GM18520 (cell line): Measurements from ENCODE around the gene CASZ1.

Experiments used
- ATAC-seq: cut with Tn5 transposase; IDR thresholded peaks from one replicate; pipeline ENCODE4 v1.9.1; 2021; ENCODE audit not compliant: unreplicated experiment

CASZ1 gene

DNA sequence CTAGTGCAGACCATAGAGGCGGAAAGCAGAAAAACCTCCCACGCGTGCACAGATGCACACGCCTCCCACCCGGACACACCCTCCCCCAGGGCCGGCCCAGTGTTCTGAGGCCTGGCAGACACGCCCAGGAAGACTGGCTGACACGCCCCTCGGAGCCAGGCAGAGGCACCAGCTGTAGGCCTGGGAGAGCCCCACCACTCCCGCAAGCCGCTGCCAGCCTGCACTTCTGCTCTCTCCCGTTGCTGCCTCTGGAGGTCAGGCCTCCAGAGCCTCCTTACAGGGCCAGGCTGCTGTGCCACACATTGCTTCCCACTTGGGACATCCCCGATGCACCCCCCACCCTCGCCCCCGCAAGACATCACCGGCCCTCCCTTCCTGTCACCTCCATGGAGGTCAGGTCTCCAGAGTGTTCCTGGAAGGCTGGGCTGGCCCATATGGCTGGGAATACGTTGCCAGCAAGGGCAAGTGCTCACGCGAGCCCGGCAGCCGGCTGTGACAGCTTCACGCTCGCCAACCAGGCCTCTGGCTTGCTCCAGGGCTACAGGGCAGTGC, 40.4 kb downstream of the CASZ1 start:
- ATAC-seq, result no peak

DNA sequence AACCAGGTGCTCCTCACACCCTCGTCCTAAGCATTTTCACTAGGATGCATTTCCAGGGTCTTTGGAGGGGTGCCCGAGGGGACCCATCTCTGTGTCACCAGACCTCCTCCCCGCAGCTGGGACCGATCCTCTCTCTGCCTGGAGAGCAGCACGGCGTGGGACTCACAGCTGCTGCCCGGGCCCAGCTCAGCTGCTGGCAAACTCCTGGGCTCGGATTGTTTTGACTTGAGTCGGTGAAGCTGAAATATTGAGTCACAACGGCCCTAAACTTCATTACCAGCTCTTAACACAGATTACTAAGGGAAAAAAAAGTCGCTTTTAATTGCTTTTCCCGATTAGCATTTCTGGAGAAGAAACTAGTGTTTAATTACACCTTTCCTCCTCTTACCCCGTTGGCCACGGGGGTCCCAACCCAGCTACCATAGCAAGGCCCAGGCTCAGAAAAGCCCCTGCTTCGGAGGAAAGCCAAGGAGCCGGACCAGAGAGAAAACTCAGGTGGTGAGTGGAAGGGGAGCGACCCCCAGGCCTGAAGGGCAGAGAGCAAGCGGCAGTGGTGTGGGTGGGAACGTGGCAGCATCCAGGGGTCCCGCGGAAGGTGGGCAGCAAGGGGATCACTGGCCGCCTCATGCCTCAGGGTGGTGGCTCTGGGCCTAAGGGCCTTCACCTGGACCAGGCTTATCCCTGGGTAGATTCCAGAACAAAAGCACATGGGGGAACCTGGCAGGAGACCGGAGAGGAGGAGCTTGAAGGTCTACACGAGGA, 41.7 kb downstream of the CASZ1 start:
- ATAC-seq, result no peak

DNA sequence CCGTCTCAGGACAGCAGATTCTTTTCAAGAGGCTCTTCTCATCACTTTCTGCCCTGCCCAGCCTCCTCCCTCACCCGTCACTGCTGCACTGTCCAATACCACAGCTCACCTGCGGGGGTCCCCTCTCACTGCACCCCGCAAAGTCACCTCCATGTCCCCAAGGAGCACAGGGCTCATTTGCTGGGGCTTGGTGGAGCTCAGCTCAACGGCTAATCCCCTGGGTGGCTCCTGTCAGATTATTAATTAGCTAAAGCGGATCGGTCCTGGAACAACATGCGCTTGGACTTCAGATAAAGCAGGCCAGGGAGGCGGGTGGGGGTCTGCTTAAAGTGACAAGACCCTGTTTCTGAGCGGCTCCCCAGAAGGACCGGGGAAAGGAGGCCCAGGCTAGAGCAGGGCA, 43.1 kb downstream of the CASZ1 start:
- no peak for ATAC-seq

DNA sequence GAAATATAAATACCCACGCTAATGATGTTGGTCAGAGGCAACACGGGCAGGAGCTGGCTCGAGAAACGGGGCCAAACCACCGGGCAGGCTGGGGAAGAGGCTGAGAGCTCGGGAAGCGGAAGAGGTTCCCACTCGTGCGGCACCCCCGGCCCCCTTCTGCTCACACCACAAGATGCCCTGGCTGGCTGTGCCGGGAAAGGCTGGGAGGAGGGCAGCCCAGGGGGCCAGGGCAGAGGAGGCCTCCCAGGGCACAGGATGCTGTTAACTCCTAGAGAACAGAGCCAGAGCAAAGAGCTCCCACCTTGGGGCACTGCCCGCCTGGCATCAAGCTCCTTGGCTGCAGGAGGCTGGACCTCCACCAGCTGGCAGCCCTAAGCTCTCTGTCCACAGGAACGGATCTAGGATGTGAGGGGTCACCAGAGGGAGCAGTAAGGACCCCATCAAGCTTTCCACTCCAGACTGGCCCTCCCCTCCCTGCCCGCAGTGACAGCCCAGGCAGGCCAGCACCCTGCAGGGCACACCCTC, 44.8 kb downstream of the CASZ1 start:
- no peak for ATAC-seq

DNA sequence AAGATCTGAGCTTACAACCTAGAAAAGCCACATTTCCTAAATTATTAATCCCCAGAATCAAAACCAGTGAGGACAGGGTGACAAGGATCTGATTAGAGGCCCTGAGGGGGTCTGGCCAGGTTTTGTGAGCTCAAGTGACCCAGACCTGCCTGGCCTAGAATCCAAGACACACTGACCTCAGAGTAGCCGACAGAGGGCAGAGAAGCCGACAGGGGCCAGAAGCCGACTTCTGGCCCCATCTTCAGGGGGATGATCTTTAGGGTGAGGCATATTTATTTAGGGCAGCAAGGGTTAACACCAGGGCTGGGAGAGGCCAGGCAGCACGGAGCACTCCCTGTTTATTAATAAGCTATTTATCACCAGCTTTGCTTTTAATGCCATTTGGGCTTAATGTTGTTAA, 45.3 kb downstream of the CASZ1 start:
- no peak for ATAC-seq

DNA sequence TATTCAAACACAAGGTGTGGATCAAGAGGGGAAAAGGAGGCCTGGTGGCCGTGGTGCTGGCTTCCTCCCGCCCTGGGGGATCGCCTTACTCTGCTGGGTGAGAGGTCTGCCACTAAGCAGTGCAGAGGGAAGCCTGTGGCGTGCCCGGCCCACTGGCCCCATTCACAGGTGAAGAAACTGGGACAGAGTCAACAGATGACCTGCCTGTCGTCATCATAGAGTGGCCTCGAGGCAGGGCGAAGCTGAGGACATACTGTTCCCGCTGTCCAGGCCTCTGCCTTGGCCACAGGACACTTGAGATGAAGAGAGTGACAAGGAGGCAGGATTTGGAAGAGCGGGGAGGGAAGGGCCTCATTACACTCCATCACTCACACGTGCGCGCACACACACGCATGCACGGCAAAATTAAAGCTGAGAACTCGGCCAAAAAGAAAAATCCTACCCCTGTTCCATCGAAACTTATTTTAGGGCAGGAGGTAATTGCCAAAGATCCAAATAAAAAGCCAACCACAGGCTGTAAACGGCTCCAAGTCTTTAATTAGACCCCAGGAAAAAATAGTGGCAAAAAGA, 50.5 kb downstream of the CASZ1 start:
- no peak for ATAC-seq

DNA sequence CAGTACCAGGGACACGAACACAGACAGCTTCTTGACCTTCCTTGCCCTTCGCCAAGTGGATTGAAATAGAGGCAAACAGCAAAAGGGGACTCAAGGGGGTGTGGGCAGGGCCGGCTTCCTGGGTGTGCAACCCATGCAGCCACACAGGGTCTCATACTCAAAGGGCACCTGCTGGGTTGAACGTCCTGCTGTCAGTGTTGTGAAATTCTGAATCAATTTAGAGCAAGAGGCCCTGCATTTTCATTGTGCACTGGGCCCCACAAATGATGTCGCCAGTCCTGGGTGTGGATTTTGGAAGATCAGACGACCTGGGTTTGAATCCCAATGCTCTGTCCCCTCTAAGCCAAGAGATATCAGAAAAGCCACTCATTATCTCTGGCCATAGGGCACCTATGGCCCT, 51.1 kb downstream of the CASZ1 start:
- ATAC-seq, result no peak

DNA sequence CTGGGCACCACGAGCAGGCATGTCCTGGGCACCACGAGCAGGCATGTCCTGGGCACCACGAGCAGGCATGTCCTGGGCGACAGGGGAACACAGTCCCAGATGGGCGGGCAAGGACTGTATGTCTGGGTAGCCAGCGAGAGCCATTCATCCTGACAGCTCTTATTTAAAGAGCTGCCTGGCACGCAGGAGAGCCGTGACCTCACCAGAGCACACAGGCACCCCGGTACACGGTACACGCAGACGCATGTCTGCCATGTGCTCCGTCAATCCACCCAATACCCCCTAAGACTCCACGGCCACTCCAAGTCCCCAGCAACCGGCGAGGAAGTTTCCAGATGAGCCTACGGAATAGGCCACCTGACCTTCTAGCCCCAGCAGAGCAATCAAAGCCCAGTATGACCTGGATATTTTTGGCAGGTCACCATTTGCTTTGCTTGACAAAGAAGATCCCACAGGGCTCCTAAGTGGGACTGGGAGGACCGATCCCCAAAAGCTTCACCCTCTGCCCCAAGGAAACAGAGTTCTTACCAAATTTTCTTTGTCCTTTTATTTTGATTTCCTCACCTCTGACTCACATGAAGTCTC, 51.7 kb downstream of the CASZ1 start:
- ATAC-seq, result no peak

DNA sequence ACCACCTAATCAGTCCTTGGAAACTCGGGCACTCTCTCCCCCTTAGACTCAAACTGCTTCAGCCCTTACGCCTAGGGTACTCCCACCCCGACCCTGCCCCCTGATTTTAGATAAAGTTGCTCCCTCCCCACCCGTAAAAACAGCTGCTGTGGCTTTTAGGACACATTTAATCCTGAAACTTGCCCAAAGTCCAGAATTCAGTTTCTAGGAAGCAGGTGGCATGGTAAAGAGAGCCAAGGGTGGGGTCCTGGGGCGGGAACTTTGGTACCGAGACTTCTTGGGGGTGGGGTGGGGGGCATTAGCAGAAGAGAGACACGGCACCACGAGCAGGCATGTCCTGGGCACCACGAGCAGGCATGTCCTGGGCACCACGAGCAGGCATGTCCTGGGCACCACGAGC, 52.4 kb downstream of the CASZ1 start:
- ATAC-seq, result no peak

DNA sequence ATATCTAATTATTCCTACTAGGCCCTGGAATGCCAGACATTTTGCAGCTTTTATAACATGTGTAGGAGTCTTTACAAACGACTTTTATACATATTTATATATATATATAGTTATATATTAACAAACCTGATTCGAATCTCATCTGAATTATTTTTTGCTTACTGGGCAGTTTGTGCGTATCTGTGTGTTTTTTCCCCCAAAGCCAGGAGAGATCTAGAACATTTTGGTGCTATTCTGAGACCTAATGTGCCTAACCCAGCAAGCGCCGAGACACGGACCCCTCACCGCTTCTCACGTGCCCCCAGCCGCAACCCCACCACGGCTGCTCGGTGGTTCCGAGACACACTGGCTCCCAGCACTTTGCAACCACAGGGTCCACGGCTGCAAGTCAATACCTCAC, 54.8 kb downstream of the CASZ1 start:
- ATAC-seq, result no peak

DNA sequence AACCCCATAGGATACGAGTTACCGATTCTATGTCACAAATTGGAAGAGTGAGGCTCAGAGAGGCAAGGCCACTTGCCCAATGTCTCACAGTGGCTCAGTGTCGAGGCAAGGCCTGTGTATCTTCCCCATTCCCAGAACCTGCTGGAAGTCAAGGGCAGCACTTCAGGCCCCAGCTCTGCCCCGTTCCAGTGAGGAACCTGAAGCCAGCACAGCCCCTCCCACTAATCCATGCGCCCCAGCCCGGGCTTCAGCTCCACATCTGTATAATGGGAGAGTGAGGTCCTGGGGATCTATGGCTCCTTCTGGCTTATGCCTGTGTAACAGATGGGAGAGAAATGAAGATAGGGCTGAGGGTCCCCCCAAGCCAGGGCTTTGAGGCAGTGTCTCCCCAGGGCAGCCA, 56.3 kb downstream of the CASZ1 start:
- no peak for ATAC-seq

DNA sequence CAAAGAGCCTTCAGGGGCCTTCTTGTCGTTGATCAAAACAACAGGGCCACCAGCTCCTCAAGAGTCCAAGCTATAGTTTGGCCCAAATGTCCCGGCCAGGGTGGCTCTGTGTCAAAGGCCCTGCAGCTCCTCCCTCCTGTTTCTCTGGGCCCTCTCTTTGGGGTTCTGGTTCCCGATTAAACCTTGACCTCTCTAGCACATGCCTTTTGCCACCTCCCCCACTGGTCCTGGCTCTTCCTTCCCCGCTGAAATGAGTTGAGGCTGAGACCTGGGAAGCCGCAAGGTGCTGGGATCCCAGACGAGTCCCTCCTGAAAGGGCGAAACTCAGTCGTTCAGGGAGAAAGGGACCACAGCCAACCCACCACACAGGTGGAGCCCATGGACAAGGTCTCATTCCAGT, 56.9 kb downstream of the CASZ1 start:
- no peak for ATAC-seq

DNA sequence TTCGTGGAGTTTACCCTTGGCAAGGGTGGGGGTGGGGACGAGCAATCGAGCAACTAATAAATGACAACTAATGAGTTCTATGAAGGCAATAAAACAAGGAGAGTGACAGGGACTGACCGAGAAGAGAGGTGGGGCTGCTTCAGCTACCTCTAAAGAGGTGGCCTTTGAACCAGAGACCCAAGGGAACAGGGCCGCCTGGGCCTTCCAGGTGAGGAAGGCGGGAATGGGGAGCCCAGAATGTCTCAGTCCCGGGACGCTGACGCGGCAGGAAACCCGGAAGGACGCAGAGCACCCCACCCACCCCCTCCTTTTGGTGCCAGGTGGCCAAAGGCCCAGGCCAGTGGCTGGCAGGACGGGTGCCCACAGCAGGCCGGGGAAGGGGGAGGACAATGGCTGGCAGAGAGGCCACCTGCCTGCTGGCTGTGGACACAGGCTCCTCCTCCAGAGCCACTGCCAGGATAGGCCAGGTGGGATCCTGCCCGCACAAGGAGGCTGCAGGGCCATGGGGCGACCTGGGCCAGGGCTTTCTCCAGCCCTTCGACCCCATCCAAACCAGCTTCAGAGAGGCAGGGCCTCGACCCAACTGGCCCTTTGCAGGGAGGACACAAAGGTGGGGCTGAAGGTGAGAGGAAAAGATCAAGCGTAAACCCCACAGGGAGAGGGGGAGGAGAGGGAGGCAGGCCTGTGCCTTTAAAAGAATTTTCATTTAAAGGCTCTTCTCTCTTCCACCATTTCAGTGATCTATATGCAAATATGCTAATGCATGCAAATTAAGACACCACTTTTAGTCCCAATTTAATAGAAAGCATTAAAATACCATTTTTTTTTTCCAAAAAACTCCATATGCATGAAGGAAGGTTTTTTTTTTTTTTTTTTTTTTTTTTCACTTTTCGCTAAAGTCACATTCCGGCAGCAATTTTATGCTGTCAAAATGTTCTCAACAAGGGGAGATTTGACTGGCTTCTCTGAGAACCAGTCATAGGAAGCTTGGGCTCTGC, 58.1 kb downstream of the CASZ1 start:
- ATAC-seq, result no peak

DNA sequence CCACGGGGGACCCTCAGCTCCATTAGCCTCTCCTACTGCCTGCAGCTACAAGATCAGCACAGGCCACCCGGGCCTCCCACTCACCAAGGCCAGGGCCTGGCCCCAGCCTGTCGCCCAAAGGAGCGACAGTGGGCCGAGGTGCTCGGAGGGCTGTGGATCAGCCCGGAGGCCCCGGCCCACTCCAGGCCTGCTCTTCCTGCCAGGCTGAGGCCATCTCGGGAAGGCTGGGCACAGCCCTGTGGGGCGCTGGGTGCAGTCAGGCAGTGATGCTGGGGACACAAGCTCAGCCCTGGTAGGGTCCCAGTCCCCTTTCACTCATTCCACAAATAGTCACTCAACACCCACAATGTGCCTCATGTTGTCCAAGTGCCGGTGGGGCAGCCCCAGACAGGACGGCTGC, 58.8 kb downstream of the CASZ1 start:
- no peak for ATAC-seq

DNA sequence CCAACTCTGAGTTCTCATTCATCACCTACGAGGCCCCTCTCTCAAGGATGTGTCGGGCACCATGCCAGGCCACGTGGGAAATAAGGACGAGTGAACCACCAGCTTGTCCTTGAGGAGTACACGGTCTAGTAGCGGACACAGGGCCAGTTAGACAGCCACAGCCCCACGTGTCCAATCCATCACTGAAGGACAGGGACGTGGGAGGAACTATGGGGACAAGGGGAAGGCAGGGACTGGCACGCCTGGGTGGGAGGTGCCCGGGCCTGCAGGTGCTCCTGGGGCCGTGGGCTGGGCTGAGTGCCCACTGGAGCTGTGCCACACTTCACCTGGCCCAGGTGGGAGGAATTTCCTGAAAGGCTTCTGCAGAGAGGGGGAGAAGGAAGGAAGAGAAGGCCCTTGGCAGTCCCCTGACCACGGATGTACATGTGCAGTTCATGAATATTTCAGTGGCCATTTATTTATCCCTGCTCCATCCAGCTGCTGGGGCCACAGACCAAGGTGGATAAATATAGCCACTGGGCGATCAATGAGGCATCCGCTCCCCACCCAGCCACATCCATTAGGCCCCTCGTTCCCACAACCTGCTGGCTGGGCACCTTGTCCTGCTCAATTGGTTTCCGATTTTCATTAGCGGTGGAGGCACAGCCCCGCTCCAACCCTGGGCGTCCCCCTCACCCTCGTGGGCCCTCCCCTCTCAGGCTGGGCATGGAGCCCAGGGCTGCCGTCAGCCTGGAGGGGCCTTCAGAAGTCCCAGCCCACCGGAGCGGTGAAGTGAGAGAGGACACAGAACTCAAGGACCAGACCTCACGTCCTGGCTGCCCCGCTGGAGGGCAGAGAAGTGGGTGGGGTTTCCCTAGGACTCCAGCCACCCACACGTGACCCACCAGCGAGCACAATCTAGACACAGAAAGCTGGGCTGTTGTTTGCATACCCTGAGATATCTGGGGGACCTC, 59.5 kb downstream of the CASZ1 start:
- ATAC-seq, result no peak

DNA sequence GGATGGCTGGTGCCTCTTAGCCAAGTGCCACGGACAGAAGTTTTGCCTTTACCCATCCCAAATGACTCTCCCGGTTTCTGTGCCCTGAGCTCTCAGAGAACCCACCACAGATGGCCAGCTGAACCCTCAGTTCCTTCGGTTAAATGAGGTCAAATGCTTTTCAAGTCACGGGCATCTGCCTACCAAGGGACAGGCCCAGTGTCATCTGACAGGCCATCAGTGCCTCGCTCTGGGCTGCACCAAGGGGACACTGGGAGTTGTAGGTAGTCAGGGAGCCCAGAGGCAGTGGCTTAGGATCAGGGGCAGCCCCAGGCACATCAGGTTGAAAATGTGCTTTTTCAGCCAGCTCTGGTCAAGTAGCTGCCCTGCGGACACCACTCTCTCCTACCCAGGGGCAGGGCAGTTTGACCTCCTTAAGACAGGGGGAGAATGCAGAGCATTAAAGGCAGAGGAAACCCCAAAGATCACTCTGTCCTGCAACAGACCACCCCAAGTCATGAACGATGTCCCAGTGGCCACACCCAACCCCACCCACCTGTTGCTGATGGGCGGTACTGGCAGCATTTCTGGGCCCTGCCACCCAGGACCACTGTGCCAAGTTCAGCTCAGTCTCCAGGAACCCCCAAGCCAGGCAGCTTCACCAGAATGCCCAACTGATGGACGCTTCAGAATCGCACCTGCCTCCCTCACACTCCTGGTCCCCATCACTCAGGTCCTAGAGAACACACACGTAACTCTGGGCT, 60.7 kb downstream of the CASZ1 start:
- ATAC-seq, result no peak

DNA sequence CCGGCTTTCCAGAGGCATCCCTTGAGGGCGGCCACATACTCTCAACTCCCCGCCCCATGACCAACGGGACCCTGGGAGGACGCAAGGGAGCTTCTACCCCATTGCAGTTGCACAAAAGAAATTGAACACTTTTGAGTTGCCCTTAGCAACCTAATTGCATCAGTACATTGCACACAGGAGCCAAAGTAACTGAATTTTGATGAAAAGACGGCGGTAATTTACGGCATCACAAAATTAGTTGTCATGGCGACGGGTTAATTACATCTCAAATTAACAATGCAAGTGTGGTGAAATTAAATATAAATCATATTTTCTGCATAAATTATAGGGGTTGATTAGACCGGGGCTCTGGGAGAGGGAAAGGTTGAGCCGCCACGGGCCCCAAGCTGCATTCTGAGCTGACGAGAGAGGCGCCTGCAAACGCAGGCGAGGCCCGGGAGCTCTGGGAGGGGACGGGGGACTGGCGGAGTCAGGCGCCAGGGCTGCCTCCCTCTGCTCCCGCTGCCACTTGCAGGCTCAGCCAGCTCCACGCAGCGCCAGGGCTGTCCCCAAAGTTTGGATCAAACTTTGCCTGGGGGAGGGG, 61.4 kb downstream of the CASZ1 start:
- ATAC-seq, result no peak

DNA sequence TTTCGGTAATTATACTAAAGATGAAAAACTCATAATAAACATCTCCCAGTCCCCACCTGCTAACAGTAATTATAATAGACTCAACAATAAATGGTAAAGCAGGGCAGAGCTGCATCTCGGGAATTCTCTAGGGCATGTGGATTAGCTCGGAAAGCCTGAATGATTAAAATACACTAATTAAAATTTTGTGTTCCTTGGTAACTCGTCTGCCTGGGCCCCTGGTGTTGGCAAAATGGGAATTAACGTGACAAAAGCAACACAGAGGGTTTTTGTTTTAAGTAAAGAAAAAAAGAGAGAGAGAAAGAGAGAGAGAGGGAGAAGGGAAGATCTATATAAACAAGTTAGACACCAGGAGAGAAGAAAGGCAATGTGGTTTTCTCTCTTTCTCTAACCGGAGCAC, 62.1 kb downstream of the CASZ1 start:
- ATAC-seq, result no peak
